Stimulated activated CD4-positive, alpha-beta T cell treated with anti-CD3 and anti-CD28 coated beads, Interleukin-2, amount 100 ng/mL, for 24 hours (primary cell): ENCODE results near the gene CCL18.
"Not testable (repeated sequence)": the region's sequence is repeated elsewhere in the genome, so short reads cannot be mapped to it uniquely, and the experiment has no call there.

Experiments
- DNase-seq, 2 donors: peaks; one replicate each; pipeline ENCODE4 v3.0.0-alpha.2; 2020

The CCL18 gene

GRCh38 chr17:36104701-36105181, 40.7 kb downstream of the CCL18 start:
- no peak for DNase-seq

GRCh38 chr17:36105781-36106492, 41.9 kb downstream of the CCL18 start:
- no peak for DNase-seq

GRCh38 chr17:36106493-36106835, 42.4 kb downstream of the CCL18 start:
- DNase-seq = no peak

DNA sequence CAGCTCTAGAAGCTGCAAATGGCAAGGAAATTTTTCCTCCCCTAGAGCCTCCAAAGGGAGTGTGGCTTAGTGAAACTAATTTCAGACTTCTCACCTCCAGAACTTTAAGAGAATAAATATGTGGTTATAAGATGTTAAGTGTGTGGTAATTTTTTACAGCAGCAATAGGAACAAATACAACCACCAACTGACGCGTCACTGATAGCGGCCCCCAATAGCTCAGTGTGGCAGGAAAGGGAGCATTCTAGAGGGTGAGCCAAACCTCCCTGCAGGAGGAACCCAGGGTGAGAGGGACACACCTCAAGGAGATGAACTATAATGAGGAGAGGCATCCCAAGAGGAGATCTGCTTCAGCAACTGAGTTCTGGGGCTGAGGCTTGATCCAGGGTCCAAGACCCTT, 43.6 kb downstream of the CCL18 start:
- DNase-seq = no peak

DNA sequence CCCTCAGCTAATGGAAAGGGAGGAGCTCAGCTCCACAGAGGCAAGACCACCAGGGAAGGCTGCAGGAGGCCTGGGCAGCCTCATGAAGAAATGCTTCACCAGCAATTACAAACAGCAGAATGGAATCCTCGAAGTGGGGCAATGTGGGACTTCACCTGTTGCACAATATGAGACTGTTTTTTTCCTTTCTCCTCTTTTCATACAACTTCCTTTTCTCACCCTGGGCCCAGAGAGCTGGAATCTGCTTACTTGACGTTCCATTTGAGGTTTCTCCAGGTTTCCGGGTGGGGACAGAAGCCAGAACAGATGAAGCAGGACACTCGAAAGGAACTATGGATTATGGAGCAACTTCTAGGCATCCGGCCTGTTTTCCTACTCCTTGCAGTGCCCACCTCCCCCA, 44.2 kb downstream of the CCL18 start:
- not testable (repeated sequence) for DNase-seq

DNA sequence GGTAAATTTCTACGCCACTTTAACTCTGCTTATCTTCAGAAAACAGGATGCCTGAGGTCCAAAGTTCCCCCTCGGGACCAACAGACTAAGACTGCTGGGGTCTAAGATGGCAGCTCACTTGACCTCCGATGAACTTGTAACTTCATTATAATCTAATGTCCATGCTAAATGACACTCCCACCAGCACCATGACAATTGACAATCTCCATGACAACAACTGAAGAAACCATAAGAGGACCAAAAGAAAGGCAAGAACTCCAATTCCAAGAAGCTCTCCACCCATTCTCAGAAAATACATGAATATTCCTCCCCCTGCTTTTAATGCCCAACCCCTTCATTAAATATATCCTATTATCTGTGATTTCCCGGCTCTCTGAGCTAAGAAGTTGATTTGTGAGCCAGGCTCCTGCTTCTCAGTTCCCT, 47.0 kb downstream of the CCL18 start:
- no peak for DNase-seq

GRCh38 chr17:36112572-36112971, 48.5 kb downstream of the CCL18 start:
- no peak for DNase-seq

- DNase-seq = not testable (repeated sequence)
Measured at GRCh38 chr17:36113131-36113530, 49.1 kb downstream of the CCL18 start.

DNA sequence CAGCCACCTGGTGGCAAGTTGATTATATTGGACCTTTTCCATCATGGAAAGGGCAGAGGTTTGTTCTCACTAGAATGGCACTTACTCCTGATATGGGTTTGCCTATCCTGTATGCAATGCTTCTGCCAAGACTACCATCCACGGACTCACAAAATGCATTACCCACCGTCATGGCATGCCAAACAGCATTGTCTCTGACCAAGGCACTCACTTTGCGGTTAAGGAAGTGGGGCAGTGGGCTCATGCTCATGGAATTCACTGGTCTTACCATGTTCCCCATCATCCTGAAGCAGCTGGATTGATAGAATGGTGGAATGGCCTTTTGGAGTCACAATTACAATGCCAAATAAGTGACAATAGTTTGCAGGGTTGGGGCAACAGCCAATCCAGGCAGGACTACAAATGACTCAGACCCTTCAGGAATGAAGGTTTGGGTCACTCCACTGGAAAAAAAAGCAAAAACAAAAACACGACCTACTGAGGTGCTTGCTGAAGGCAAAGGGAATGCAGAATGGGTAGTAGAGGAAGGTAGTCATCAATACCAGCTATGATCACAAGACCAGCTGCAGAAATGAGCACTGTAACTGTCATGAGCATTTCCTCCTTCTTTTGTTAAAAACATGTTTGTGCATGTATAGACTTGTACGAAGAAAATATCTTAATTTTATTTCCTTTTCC, 51.0 kb downstream of the CCL18 start:
- DNase-seq = not testable (repeated sequence)

DNA sequence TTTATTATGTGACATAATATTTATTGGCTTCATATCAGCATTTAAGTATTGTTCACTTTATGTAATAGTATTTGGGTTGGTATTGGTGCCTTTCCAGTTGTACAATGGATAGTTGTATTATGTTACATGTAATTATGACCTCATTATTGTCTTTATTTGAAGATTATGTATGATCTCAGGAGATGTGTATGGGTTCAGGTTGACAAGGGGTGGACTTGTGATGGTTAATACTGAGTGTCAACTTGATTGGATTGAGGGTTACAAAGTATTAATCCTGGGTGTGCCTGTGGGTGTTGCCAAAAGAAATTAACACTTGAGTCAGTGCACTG, 51.5 kb downstream of the CCL18 start:
- DNase-seq = not testable (repeated sequence)

DNA sequence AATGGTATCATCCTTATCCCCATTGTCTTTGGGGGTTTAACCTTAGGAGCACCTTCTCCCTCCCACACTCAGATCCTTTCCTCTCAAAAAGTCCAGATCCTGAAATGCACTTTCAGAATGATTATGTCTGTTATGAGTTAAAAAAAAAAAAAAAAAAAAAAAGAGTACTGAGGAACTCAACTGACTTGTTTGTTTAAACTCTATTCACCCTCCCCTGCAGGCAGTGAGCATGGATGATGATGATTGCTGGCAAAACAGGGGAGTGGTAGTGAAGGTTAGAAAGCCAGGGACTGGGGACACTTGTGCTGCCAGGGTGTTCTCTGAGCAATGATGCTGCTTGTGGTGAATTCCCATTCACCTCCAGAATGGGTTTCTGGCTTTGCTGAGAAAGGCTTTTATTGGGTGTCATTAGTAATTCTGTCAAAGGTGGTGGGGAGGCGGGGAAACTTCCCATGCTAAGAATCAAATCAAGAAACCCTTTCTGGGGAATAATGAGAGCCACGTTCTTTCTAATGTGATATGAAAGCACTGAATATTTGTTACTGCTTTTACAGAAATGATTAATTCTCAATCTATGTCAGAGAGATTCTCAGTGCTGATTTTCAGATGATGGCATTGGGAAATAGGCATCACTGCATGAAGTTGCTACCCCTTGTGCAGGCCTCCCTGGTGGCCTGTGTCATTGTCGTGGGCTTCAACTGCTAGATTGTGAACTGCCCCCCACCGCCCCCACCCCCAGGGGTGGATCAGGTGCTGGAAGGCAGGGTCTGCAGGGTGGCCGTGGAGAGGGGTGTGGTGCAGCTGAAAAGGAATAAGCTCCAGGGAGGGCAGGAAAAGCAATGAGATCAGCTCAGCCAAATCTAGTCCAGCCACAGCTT, 53.7 kb downstream of the CCL18 start:
- DNase-seq = peak; percentile 41 to 60

DNA sequence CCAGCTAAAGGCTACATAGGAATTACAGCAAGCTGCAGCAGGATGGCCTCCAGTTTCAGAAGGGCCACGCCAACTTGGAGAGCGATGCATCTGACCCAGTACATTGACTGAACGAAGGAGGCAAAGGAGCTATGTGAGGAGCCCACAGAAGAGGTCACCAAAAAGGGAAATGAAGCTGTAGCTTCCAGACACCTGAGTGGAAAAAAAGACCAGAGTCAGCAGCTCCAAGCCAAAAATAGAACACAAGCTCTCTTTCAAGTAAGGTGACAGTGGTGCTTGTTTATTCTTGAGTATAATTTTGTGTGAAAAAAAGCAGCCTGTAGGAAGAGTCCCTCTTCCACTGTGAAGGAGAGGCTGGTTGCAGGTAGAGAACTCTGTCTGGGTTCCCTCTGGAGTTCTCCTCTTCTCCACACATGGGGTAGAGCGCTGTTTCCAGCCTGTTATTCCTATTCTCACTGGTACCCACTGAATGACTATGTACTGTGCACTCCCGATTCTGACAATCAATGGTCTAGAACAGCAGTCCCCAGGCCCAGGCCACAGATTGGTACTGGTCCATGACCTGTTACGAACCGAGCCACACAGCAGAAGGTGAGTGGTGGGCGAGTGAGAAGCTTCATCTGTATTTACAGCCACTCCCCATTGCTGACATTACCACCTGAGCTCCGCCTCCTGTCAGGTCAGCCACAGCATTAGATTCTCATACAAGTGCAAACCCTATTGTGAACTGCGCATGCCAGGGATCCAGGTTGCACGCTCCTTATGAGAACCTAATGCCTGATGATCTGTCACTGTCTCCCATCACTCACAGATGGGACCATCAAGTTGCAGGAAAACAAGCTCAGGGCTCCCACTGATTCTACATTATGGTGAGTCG, 54.6 kb downstream of the CCL18 start:
- no peak for DNase-seq

- DNase-seq = no peak
Measured at GRCh38 chr17:36120221-36120620, 56.1 kb downstream of the CCL18 start.

DNA sequence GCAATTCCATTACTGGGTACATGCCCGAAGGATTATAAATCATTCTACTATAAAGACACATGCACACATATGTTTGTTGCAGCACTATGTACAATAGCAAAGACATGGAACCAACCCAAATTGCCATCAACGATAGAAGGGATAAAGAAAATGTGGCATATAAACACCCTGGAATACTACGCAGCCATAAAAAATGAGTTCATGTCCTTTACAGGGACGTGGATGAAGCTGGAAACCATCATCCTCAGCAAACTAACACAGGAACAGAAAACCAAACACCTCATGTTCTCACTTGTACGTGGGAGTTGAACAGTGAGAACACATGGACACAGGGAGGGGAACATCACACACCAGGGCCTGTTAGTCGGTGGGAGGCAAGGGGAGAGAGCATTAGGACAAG, 57.0 kb downstream of the CCL18 start:
- not testable (repeated sequence) for DNase-seq
